GM21360 (cell line): ENCODE data around the gene BNIP5.

Source experiments
- ATAC-seq: cut with Tn5 transposase; IDR thresholded peaks from one replicate; pipeline ENCODE4 v1.9.1; 2021; ENCODE audit warnings: mild to moderate bottlenecking, moderate library complexity; ENCODE audit not compliant: unreplicated experiment

Gene BNIP5

DNA sequence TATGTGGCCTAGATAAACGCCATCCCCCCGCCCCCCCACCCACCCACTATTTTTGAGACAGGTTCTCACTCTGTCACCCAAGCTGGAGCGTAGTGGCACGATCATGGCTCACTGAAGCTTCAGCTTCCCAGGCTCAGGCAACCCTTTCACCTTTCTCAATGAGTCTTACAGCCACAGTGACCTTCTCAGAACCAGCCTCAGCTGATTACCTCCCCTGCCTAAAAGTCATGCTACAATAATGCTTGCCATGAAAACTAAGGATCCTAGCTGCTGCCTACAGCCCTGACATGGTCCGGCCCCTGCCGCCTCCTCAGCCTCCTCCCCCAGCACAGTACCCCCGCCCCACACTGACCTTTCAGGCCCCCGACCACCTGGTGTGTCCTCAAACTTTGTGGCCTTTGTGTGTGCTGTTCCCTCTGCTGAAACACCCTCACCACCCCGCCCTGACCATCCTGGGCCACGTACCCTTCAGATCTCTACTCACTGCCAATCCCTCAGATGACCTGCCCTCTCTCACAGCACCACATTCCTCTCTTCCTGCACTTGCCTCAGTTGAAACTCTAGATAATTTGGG, 35.5 kb downstream of the BNIP5 start:
- no peak for ATAC-seq

DNA sequence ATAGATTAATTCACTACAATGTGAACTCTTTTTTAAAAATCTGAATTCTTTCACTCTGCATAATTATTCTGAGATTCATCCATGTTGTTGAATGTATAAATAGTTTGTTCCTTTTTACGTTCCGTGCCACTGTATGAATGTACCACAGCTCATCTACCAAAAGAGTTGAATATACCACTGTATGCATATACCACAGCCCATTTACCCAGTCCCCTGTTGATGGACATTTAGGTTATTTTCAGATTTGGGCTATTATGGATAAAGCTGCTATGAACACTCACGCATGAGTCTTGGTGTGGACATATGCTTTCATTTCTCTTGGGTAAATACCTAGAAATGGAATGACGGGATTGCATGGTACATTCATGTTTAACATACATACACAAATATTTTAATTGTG, 38.7 kb downstream of the BNIP5 start:
- ATAC-seq, result no peak

GRCh38 chr6:36297511-36297910, 39.2 kb downstream of the BNIP5 start:
- ATAC-seq, result no peak

DNA sequence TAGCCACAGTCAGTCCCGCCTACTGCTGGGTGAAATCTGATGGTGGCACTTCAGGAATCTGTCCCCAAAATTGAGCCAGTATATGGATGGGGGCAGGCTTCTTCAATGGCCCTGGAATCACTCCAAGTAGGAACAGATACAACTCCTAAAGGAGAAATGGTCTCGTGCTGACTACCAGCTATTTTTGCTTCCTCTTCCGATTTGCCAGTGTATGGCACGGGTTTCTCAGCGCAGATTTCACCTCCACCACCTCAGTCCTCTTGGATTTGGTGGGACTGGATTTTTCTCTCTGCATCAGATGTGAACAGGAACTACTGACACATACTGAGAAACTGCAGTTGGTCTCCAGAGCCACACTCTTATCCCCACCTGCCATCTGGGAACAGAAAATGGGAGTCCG, 39.6 kb downstream of the BNIP5 start:
- ATAC-seq, result no peak

GRCh38 chr6:36296240-36296639, 40.4 kb downstream of the BNIP5 start:
- no peak for ATAC-seq

DNA sequence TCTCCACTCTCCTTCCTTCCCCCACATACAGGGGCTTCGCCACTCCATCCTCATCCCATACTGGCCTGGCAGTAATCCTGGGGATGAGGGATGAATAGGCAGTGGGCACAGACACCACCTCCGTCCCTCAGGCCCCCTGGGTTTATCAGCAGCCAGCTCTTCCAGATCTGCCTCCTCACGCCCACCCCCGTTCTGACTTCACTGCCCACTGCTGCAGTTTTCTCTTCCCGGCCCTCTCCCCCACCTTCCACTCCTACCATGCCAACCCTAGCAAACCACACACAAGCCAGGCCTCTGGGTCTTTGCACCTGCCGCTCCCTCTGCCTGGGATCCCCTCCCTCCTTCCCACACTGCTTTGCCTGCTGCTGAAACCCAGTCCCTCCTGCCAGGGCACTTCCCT, 44.5 kb downstream of the BNIP5 start:
- no peak for ATAC-seq

DNA sequence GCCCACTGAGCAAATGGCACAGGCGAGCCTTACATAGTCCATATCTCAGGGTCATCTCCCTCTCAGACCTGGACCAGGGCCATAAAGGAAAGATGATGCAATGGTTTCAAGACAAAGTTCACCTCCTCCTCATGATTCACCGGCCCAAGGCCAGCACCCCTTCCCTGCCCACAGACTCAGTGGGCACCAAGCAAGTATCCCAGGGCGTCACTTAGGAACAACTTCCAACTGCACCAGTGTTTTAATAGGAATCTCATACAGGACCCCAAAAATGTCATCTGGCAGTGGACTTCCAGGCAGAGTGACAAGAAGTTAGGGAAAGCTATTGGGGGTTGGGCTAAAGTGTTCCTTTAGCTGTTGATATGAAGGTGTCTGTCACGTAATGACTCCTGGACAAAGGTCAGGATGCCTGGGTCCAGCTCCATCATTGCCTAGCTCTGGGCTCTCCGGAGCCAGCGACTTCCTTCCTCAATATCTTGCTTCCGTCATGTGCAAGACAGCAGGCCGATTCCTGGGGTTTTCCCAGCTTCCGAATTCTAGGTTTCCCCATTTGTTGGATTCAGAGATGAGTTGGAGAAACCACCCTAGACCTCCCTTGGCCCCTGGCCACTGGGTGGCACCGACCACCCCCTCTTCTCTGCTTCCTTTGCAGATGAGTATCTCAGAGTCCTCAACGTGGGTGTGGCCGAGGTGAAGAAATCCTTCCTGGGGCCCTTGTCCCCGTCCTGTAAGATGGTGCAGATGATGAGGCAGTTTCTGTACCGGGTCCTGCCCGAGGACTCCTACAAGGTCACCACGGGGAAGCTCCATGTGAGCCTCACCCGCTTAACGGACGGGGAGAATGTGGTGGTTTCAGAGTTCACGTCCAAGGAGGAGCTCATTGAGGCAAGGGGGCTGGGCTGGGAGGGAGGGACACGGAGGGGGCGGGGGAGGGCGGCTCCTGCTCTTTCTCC, 45.7 kb downstream of the BNIP5 start:
- no peak for ATAC-seq

- no peak for ATAC-seq
Measured at GRCh38 chr6:36289281-36289878, 47.3 kb downstream of the BNIP5 start.

DNA sequence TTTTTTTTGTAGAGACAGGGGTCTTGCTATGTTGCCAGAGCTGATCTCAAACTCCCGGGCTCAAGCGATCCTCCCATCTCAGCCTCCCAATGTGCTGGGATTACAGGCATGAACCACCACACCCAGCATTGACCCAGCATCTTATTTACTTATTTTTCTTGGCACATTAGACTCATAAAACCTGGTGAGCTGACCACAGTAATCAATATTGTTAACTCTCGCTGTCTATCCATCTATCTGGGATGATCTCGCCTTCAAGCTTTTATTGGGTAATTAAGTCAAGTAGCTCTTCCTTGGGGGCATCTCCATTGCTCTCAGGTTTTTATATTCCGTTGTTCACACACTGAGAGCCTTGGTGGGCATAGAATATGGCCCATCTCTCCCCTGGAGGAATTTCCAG, 49.8 kb downstream of the BNIP5 start:
- no peak for ATAC-seq

GRCh38 chr6:36285797-36286196, 50.9 kb downstream of the BNIP5 start:
- ATAC-seq, result no peak

DNA sequence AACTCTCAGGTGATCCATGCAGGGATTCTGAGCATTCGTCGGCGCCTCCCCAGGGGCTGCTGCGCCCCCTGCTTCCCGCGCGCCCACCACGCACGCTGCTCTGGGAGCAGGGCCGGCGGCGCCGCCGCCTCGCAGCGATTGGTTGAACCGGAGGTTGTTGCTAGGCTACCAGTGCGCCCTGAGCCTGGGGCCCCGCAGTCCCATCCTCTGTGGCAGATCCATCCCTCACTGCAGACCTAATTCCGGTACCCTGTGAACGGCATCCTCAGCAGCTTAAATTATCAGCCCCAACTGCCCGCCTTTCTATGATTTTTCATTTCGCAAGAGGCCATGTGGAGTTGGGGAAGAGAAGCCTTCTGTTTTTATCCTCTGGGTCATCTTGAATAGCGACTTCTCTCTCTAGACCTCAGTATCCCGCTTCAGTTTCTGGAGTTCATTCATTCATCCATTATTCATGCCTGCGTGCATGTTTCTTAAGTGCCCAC, 51.5 kb downstream of the BNIP5 start:
- ATAC-seq, result no peak

DNA sequence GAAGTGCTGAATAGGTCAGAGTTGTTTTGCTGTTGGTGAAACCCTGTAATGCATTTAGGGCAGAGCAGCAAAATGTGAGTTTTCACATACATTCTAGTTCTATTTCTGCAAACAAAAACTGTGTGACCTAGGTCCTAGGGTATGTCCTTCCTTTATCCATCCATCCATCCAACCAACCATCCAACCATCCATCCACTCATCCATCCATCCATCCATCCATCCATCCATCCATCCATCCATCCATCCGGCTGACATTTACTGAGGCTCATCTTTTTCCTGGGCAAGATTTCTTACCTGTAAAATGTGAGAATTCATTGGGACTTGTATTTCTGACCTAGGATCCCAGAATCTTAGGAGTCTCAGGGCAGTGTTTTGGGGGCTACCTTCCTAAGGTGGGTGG, 52.3 kb downstream of the BNIP5 start:
- ATAC-seq, result no peak

GRCh38 chr6:36283608-36284007, 53.1 kb downstream of the BNIP5 start:
- no peak for ATAC-seq

- ATAC-seq, result no peak
Measured at GRCh38 chr6:36280983-36281382, 55.7 kb downstream of the BNIP5 start.

DNA sequence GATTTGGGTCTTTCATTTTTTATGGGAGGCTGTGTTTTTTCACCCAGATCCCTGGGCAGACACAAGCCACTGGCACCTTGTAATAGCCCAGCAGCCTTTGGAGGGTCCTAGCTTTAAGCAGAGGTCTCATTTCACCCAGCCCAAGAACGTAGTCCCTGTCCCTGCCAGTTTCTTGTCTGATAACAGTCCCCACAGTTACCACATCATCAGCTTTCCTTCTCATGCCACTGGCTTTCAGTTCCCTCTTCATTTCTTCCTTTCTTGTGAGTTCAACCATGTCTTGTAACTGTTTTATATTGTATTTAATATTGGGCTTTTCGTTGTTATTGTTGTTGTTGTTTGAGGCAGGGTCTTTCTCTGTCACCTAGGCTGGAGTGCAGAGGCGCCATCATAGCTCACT, 56.2 kb downstream of the BNIP5 start:
- no peak for ATAC-seq

GRCh38 chr6:36277946-36278470, 58.7 kb downstream of the BNIP5 start:
- ATAC-seq, result no peak

GRCh38 chr6:36276581-36277536, 59.8 kb downstream of the BNIP5 start:
- ATAC-seq, result no peak

- ATAC-seq, result no peak
Measured at GRCh38 chr6:36273802-36274514, 62.7 kb downstream of the BNIP5 start.

- ATAC-seq, result no peak
Measured at GRCh38 chr6:36273067-36273466, 63.6 kb downstream of the BNIP5 start.

- ATAC-seq, result no peak
Measured at GRCh38 chr6:36272234-36272633, 64.5 kb downstream of the BNIP5 start.
